WTC11 (cell line): ENCODE data around the gene GATB.

Experiments
- ATF2 ChIP-seq: sonication (generic); formaldehyde crosslinking; IDR thresholded peaks from 2 replicates; pipeline ENCODE4 v1.8.1; 2022; ENCODE audit warnings: low read depth, missing genetic modification reagents, borderline replicate concordance
- ATF3 ChIP-seq: sonication (generic); formaldehyde crosslinking; conservative IDR thresholded peaks from 2 replicates; pipeline ENCODE4 v1.8.1; 2022; ENCODE audit warnings: mild to moderate bottlenecking, missing genetic modification reagents
- ATF6 ChIP-seq: sonication (generic); formaldehyde crosslinking; IDR thresholded peaks from 2 replicates; pipeline ENCODE4 v1.8.1; 2023; ENCODE audit warnings: mild to moderate bottlenecking, missing genetic modification reagents
- CBFB ChIP-seq: sonication (generic); formaldehyde crosslinking; IDR thresholded peaks from 2 replicates; pipeline ENCODE4 v1.8.1; 2022; ENCODE audit warnings: mild to moderate bottlenecking, low read depth, missing genetic modification reagents
- CTCF ChIP-seq: fragments of 200-600 bp; IDR thresholded peaks from 2 replicates; pipeline ENCODE4 v1.8.0; 2022; ENCODE audit warnings: antibody characterized with exemption
- E2F5 ChIP-seq: sonication (generic); formaldehyde crosslinking; IDR thresholded peaks from 2 replicates; pipeline ENCODE4 v1.8.1; 2022; ENCODE audit warnings: mild to moderate bottlenecking, moderate library complexity, missing genetic modification reagents
- ESRRA ChIP-seq: sonication (generic); formaldehyde crosslinking; IDR thresholded peaks from 2 replicates; pipeline ENCODE4 v1.8.1; 2022; ENCODE audit warnings: mild to moderate bottlenecking, missing genetic modification reagents, borderline replicate concordance
- HMGXB4 ChIP-seq: sonication (generic); formaldehyde crosslinking; IDR thresholded peaks from 2 replicates; pipeline ENCODE4 v1.8.1; 2023; ENCODE audit warnings: mild to moderate bottlenecking, moderate library complexity, missing genetic modification reagents
- NFE2L1 ChIP-seq: sonication (generic); formaldehyde crosslinking; IDR thresholded peaks from 2 replicates; pipeline ENCODE4 v1.8.1; 2023; ENCODE audit warnings: missing genetic modification reagents
- OVOL2 ChIP-seq: fragments of 250-450 bp; sonication (Bioruptor Pico); IDR thresholded peaks from 2 replicates; pipeline ENCODE4 v1.9.0; 2021; ENCODE audit warnings: mild to moderate bottlenecking, borderline replicate concordance
- SP1 ChIP-seq: sonication (generic); formaldehyde crosslinking; conservative IDR thresholded peaks from 2 replicates; pipeline ENCODE4 v1.8.1; 2022; ENCODE audit warnings: missing genetic modification reagents
- TEAD4 ChIP-seq: sonication (generic); formaldehyde crosslinking; IDR thresholded peaks from 2 replicates; pipeline ENCODE4 v1.8.0; 2022; ENCODE audit warnings: mild to moderate bottlenecking, missing genetic modification reagents
- USF2 ChIP-seq: sonication (generic); formaldehyde crosslinking; IDR thresholded peaks from 2 replicates; pipeline ENCODE4 v1.8.1; 2023; ENCODE audit warnings: mild to moderate bottlenecking, missing genetic modification reagents, moderate library complexity
- ZNF138 ChIP-seq: sonication (generic); formaldehyde crosslinking; conservative IDR thresholded peaks from 2 replicates; pipeline ENCODE4 v1.8.1; 2022; ENCODE audit warnings: mild to moderate bottlenecking, moderate library complexity, missing genetic modification reagents

GRCh38 chr4:151665785-151666127, 95.1 kb downstream of the GATB start:
- TF ChIP-seq HMGXB4 (CRISPR knock-in tag) (no peak), CTCF (no peak), ATF2 (CRISPR knock-in tag) (no peak), OVOL2 (CRISPR knock-in tag) (no peak), E2F5 (CRISPR knock-in tag) (no peak), CBFB (no peak), ESRRA (no peak), ATF3 (no peak), ZNF138 (CRISPR knock-in tag) (no peak), SP1 (CRISPR knock-in tag) (no peak), NFE2L1 (CRISPR knock-in tag) (no peak), ATF6 (CRISPR knock-in tag) (no peak), USF2 (no peak), TEAD4 (no peak)
